GM12878 (cell line): ENCODE data around the gene POLA1. TPM values are rescaled to one million over a fixed set of nuclear protein-coding genes. Genes with fewer than 3 reads are reported as not detected.

Experiments used
- ATAC-seq: fragments of 200-7000 bp; cut with Tn5 transposase; 3 replicates; pipeline ENCODE4 v1.9.1; 2020; ENCODE audit warnings: mild to moderate bottlenecking, moderate library complexity
- BruUV-seq: library from RNA; stranded (reverse); fragments of 400-500 nt; replicated peaks from 2 replicates; lab custom pipeline; 2021; lab: Mats Ljungman, UMichigan
- CTCF ChIA-PET: fragments of 300-600 bp; sonication (Branson Sonifier 250); formaldehyde crosslinking; extraction: SDS; loops from one replicate; lab custom pipeline; 2021; ENCODE audit warnings: inconsistent platforms; lab: Yijun Ruan, JAX
- POLR2A ChIA-PET: fragments of 350-600 bp; formaldehyde crosslinking; extraction: SDS; loops from one replicate; lab custom pipeline; 2021; ENCODE audit warnings: inconsistent platforms; lab: Charles Lee
- RAD21 ChIA-PET: fragments of 300-600 bp; sonication (Branson Sonifier 250); formaldehyde crosslinking; loops from one replicate; lab custom pipeline; 2023; ENCODE audit warnings: antibody characterized with exemption; ENCODE audit not compliant: unreplicated experiment; lab: Charles Lee
- SMC1A ChIA-PET: fragments of 300-600 bp; sonication (Branson Sonifier 250); formaldehyde crosslinking; loops from one replicate; lab custom pipeline; 2023; ENCODE audit not compliant: unreplicated experiment, uncharacterized antibody; lab: Charles Lee
- DNase-seq: peaks from one replicate; pipeline ENCODE4 v3.0.0-alpha.2; 2011; ENCODE audit warnings: low read depth, low spot score
- FAIRE-seq: peaks from 3 replicates; lab custom pipeline; 2011; peaks lifted over from hg19 to GRCh38; lab: Jason Lieb, UNC
- H2AFZ ChIP-seq: 2 replicates; pipeline ENCODE4 v1.6.0; 2011; ENCODE audit warnings: low read depth, low read length, control low read depth; ENCODE audit not compliant: control insufficient read depth
- H3K27ac ChIP-seq: 2 replicates; pipeline ENCODE4 v1.5.1; 2011; ENCODE audit warnings: control low read depth; ENCODE audit not compliant: control insufficient read depth, insufficient read depth
- H3K27me3 ChIP-seq, 2 experiments: replicated peaks in 1 of 2; 2 replicates each; pipeline versions ENCODE4 v1.6.0 to v1.6.1; 2011; ENCODE audit warnings: low read length in 1 of 2; ENCODE audit not compliant: control insufficient read depth in 2 of 2, insufficient read depth in 2 of 2
- H3K36me3 ChIP-seq, 2 experiments: 2 replicates each; pipeline ENCODE4 v1.5.1; 2011; ENCODE audit warnings: low read length in 1 of 2; ENCODE audit not compliant: control insufficient read depth in 2 of 2, insufficient read depth in 2 of 2
- H3K4me1 ChIP-seq: 2 replicates; pipeline ENCODE4 v1.6.1; 2011; ENCODE audit warnings: mild to moderate bottlenecking, low read length, moderate library complexity, mixed read lengths; ENCODE audit not compliant: control insufficient read depth, insufficient read depth
- H3K4me2 ChIP-seq: 2 replicates; pipeline ENCODE4 v1.6.0; 2011; ENCODE audit warnings: control low read depth; ENCODE audit not compliant: control insufficient read depth, insufficient read depth
- H3K4me3 ChIP-seq: fragments of 200-600 bp; sonication (generic); 2 replicates; pipeline ENCODE4 v1.5.1; 2016
- H3K79me2 ChIP-seq: 2 replicates; pipeline ENCODE4 v1.6.0; 2011; ENCODE audit warnings: low read length; ENCODE audit not compliant: control insufficient read depth, insufficient read depth
- H3K9ac ChIP-seq: 2 replicates; pipeline ENCODE4 v1.8.0; 2011; ENCODE audit warnings: low read length, control low read depth, mixed read lengths; ENCODE audit not compliant: control insufficient read depth, insufficient read depth
- H3K9me3 ChIP-seq: replicated peaks from 3 replicates; pipeline ENCODE4 v1.5.1; 2011; ENCODE audit warnings: mild to moderate bottlenecking, low read length; ENCODE audit not compliant: control insufficient read depth, insufficient read depth
- H4K20me1 ChIP-seq: 2 replicates; pipeline ENCODE4 v1.6.0; 2011; ENCODE audit not compliant: control insufficient read depth, insufficient read depth
- BCL3 ChIP-seq: IDR thresholded peaks from 2 replicates; pipeline ENCODE4 v1.6.1; 2011; ENCODE audit warnings: borderline replicate concordance, low read depth, mild to moderate bottlenecking, moderate library complexity, low read length; ENCODE audit not compliant: insufficient read depth, poor library complexity, severe bottlenecking
- CBX5 ChIP-seq: sonication (generic); IDR thresholded peaks from 2 replicates; pipeline ENCODE4 v1.6.1; 2016; ENCODE audit warnings: low read depth, moderate library complexity, mild to moderate bottlenecking, inconsistent platforms
- CREM ChIP-seq: IDR thresholded peaks from 2 replicates; pipeline ENCODE4 v1.6.1; 2014; ENCODE audit warnings: antibody characterized with exemption, low read depth
- DPF2 ChIP-seq: fragments of 450-650 bp; IDR thresholded peaks from 2 replicates; pipeline ENCODE4 v1.6.1; 2017; ENCODE audit warnings: mild to moderate bottlenecking
- EGR1 ChIP-seq, 2 experiments: IDR thresholded peaks; 1 replicate in 1 of 2; 2 replicates in 1 of 2; pipeline ENCODE4 v1.6.1; 2011 to 2012; ENCODE audit warnings: low read depth in 2 of 2, low read length in 2 of 2, borderline replicate concordance in 1 of 2, mild to moderate bottlenecking in 1 of 2, moderate library complexity in 1 of 2
- KLF5 ChIP-seq: fragments of 450-650 bp; IDR thresholded peaks from 2 replicates; pipeline ENCODE4 v1.6.1; 2014; ENCODE audit warnings: mild to moderate bottlenecking; ENCODE audit not compliant: partially characterized antibody
- MAX ChIP-seq: IDR thresholded peaks from 2 replicates; pipeline ENCODE4 v1.6.1; 2012; ENCODE audit warnings: low read depth, low read length, improper control_type of control experiment
- MEF2B ChIP-seq: fragments of 450-650 bp; IDR thresholded peaks from 2 replicates; pipeline ENCODE4 v1.6.1; 2018; ENCODE audit warnings: mild to moderate bottlenecking, moderate library complexity; ENCODE audit not compliant: partially characterized antibody, poor library complexity, severe bottlenecking
- MLLT1 ChIP-seq: fragments of 450-650 bp; IDR thresholded peaks from 2 replicates; pipeline ENCODE4 v1.6.1; 2016; ENCODE audit warnings: mild to moderate bottlenecking
- POLR2A ChIP-seq: IDR thresholded peaks from 2 replicates; pipeline ENCODE4 v1.6.1; 2011; ENCODE audit warnings: low read depth, mild to moderate bottlenecking, low read length
- RB1 ChIP-seq: fragments of 450-650 bp; formaldehyde crosslinking; IDR thresholded peaks from 2 replicates; pipeline ENCODE4 v1.6.1; 2017; ENCODE audit warnings: mild to moderate bottlenecking, borderline replicate concordance
- SIX5 ChIP-seq: IDR thresholded peaks from 2 replicates; pipeline ENCODE4 v1.6.1; 2011; ENCODE audit warnings: mild to moderate bottlenecking, low read depth, low read length, moderate library complexity; ENCODE audit not compliant: severe bottlenecking
- SKIL ChIP-seq: fragments of 450-650 bp; IDR thresholded peaks from 2 replicates; pipeline ENCODE4 v1.6.1; 2017; ENCODE audit warnings: mild to moderate bottlenecking, low read depth, inconsistent platforms; ENCODE audit not compliant: poor library complexity, severe bottlenecking
- SREBF2 ChIP-seq: IDR thresholded peaks from 2 replicates; pipeline ENCODE4 v1.6.1; 2012; ENCODE audit warnings: mild to moderate bottlenecking, low read length
- TAF1 ChIP-seq: IDR thresholded peaks from 2 replicates; pipeline ENCODE4 v1.6.1; 2011; ENCODE audit warnings: mild to moderate bottlenecking, low read depth, low read length, borderline replicate concordance
- WGBS: methylation state at CpG from one replicate; pipeline ENCODE4 v1.1.6; 2016; ENCODE audit warnings: low lambda C conversion rate; ENCODE audit not compliant: insufficient replicate concordance, insufficient coverage; ENCODE audit errors: missing lambda C conversion rate; 5-methylcytosine and 5-hydroxymethylcytosine counted together
- in situ Hi-C: fragments of 300-500 bp; cut with MboI; formaldehyde crosslinking; loops from 9 replicates; pipeline ENCODE4 v1.14.3; 2018; ENCODE audit warnings: mixed read lengths
- intact Hi-C: fragments of 100-400 bp; cut with micrococcal nuclease; formaldehyde crosslinking; loops from one replicate; pipeline ENCODE4 v1.14.2; 2022; ENCODE audit not compliant: unreplicated experiment
- polyA plus RNA-seq, 11 experiments: library from polyadenylated mRNA; depleted of rRNA in 4 of 11; unstranded in 6 of 11; stranded (reverse) in 5 of 11; fragments of >200 nt; fragmentation: Nextera tagmentation in 4 of 11; fragmentation: Illumina TruSeq in 1 of 11; extraction: Ambion mirVana in 4 of 11; extraction: Trizol in 1 of 11; gene quantifications; 1 replicate in 1 of 11; 2 replicates in 10 of 11; pipeline versions ENCODE4 v1.2.1 to v1.2.3, GENCODE V29; 2011 to 2016; ENCODE audit warnings: inconsistent platforms in 2 of 11, missing spikeins in 2 of 11, low read depth in 1 of 11
- total RNA-seq, 4 experiments: library from RNA; depleted of rRNA in 3 of 4; stranded (reverse); fragments of >200 nt in 3 of 4; fragmentation: Illumina TruSeq in 1 of 4; extraction: Trizol in 1 of 4; gene quantifications; 2 replicates each; pipeline versions ENCODE4 v1.2.1 to v1.2.3, GENCODE V29; 2013 to 2021

Gene POLA1
- total and polyA plus RNA-seq, 10 of the 15 experiments (the other 5 are each of a cell fraction or from before 2014, with no cell fraction given), result 6.5 to 34.7 (median 24.8) TPM

- Histone ChIP-seq H4K20me1 (no peaks in the 10 kb centered on the region), H3K27me3 (no peaks in the 10 kb centered on the region), H3K36me3 (no peaks in the 10 kb centered on the region; a peak in 1 of 4 replicates), H3K4me3 (no peak overlapping the region), H3K9me3 (no peaks in the 10 kb centered on the region), H3K9ac (no peak overlapping the region), H2AFZ (no peak overlapping the region), H3K27ac (no peak overlapping the region), H3K4me2 (no peak overlapping the region), H3K4me1 (no peaks in the 10 kb centered on the region), H3K79me2 (no peaks in the 10 kb centered on the region)
- 57% methylated on average over 9 of the region's 9 CpGs for WGBS
- POLR2A ChIA-PET, result no interaction called here
- no TSS peak for BruUV-seq
- in situ Hi-C loops (no loop called here), intact Hi-C loops (no loop called here)
- FAIRE-seq (no peak), DNase-seq (no peak), ATAC-seq (no peak)
- RAD21 ChIA-PET, result no interaction called here
- CTCF ChIA-PET, result interaction anchor here (1.6 kb wide), 1 partner anchor 38 kb away, joined by 3 read pairs; no protein-coding TSS in a partner anchor
- SMC1A ChIA-PET, result no interaction called here
- no peak for TF ChIP-seq MAX
- no peak for TF ChIP-seq EGR1 (IDR thresholded peaks at IDR 0.05; ENCODE audit: borderline replicate concordance in 1 of 2, low read depth in 2 of 2, low read length in 2 of 2)
- TF ChIP-seq SKIL, result no peak
- no peak for TF ChIP-seq SIX5
- TF ChIP-seq MLLT1, result no peak
- no peak for TF ChIP-seq TAF1
- no peak for TF ChIP-seq CREM
- no peak for TF ChIP-seq DPF2
- TF ChIP-seq RB1, result no peak
- no peak for TF ChIP-seq KLF5
- TF ChIP-seq SREBF2, result no peak
- no peak for TF ChIP-seq MEF2B
- no peak for TF ChIP-seq CBX5
- no peak for TF ChIP-seq BCL3
- TF ChIP-seq POLR2A, result no peak
Observed at GRCh38 chrX:24876530-24877287, 183.0 kb downstream of the POLA1 start.
